HCT116 (cell line): Measurements from ENCODE around the gene MMP10. TPM values are rescaled to one million over a fixed set of nuclear protein-coding genes. Genes with fewer than 3 reads are reported as not detected.

Experiments used
- ATAC-seq: fragments of 200-7000 bp; cut with Tn5 transposase; 2 replicates; pipeline ENCODE4 v1.9.1; 2020; ENCODE audit warnings: mild to moderate bottlenecking, moderate library complexity
- BruUV-seq: library from RNA; stranded (reverse); fragments of 400-500 nt; replicated peaks from 2 replicates; lab custom pipeline; 2021; lab: Mats Ljungman, UMichigan
- CTCF ChIA-PET: fragments of 300-600 bp; sonication (Branson Sonifier 250); formaldehyde crosslinking; loops from one replicate; lab custom pipeline; 2021; ENCODE audit warnings: antibody characterized with exemption; lab: Charles Lee
- POLR2A ChIA-PET: fragments of 300-600, 350-600 bp; sonication (Branson Sonifier 250); formaldehyde crosslinking; loops from one replicate; lab custom pipeline; 2021; ENCODE audit warnings: antibody characterized with exemption; lab: Charles Lee
- RAD21 ChIA-PET, 2 experiments: fragments of 300-600 bp; sonication (Branson Sonifier 250); formaldehyde crosslinking; loops; one replicate each; lab custom pipeline; 2023; ENCODE audit warnings: low total read pairs in 2 of 2; ENCODE audit not compliant: uncharacterized antibody in 2 of 2, unreplicated experiment in 2 of 2, low non-redundant PET in 1 of 2; lab: Charles Lee
- DNase-seq: peaks from one replicate; pipeline ENCODE4 v3.0.0-alpha.2; 2010; ENCODE audit warnings: low read depth, low spot score
- H2AFZ ChIP-seq: fragments of 200-600 bp; shearing (Covaris generic), sonication (generic); 2 replicates; pipeline ENCODE4 v1.6.1; 2017; ENCODE audit warnings: low read depth, mixed run types, mixed read lengths, antibody characterized with exemption, low read length; ENCODE audit not compliant: poor library complexity, severe bottlenecking
- H3K27ac ChIP-seq: 2 replicates; pipeline ENCODE4 v1.5.1; 2012; ENCODE audit warnings: low read depth, low read length
- H3K27me3 ChIP-seq: fragments of 200-600 bp; sonication (generic); 2 replicates; pipeline ENCODE4 v1.6.1; 2016; ENCODE audit warnings: mixed run types, low read length, mixed read lengths; ENCODE audit not compliant: insufficient read depth
- H3K36me3 ChIP-seq, 2 experiments: fragments of 200-500 bp in 1 of 2; fragments of 200-600 bp in 1 of 2; sonication (Bioruptor generic) in 1 of 2; sonication (generic) in 1 of 2; 2 replicates each; pipeline versions ENCODE4 v1.5.1 to v1.6.1; 2014 to 2016; ENCODE audit warnings: low read length in 2 of 2, inconsistent platforms in 1 of 2, mixed read lengths in 1 of 2, mixed run types in 1 of 2; ENCODE audit not compliant: insufficient read depth in 2 of 2, control insufficient read depth in 1 of 2
- H3K4me1 ChIP-seq, 2 experiments: fragments of 200-600 bp in 1 of 2; sonication (generic) in 1 of 2; 2 replicates each; pipeline versions ENCODE4 v1.5.1 to v1.6.1; 2012 to 2017; ENCODE audit warnings: low read length in 2 of 2, inconsistent platforms in 1 of 2, mild to moderate bottlenecking in 1 of 2, mixed read lengths in 1 of 2, mixed run types in 1 of 2, moderate library complexity in 1 of 2; ENCODE audit not compliant: insufficient read depth in 2 of 2, control insufficient read depth in 1 of 2
- H3K4me2 ChIP-seq: fragments of 200-600 bp; sonication (generic); 2 replicates; pipeline ENCODE4 v1.6.1; 2017; ENCODE audit warnings: mixed run types, low read length, mixed read lengths
- H3K4me3 ChIP-seq, 2 experiments: fragments of 200-600 bp in 1 of 2; sonication (generic) in 1 of 2; replicated peaks in 1 of 2; 2 replicates each; pipeline ENCODE4 v1.5.1; 2011 to 2016; ENCODE audit warnings: low read length in 2 of 2, control low read depth in 1 of 2, low read depth in 1 of 2, mild to moderate bottlenecking in 1 of 2, mixed read lengths in 1 of 2, mixed run types in 1 of 2
- H3K79me2 ChIP-seq: fragments of 200-600 bp; sonication (generic); 2 replicates; pipeline ENCODE4 v1.6.1; 2017; ENCODE audit warnings: mild to moderate bottlenecking, mixed run types, low read length, moderate library complexity, mixed read lengths; ENCODE audit not compliant: insufficient read depth
- H3K9ac ChIP-seq: fragments of 200-600 bp; sonication (generic); 2 replicates; pipeline ENCODE4 v1.6.1; 2016; ENCODE audit warnings: low read length, mixed read lengths
- H3K9me2 ChIP-seq: fragments of 200-600 bp; sonication (generic), shearing (Covaris generic); 2 replicates; pipeline ENCODE4 v1.6.1; 2017; ENCODE audit warnings: mixed run types, mild to moderate bottlenecking, moderate library complexity; ENCODE audit not compliant: insufficient read depth
- H3K9me3 ChIP-seq, 2 experiments: fragments of 200-500 bp in 1 of 2; fragments of 200-600 bp in 1 of 2; sonication (Bioruptor generic) in 1 of 2; sonication (generic) in 1 of 2; 2 replicates each; pipeline ENCODE4 v1.6.1; 2014 to 2017; ENCODE audit warnings: low read length in 2 of 2, mixed read lengths in 2 of 2, inconsistent platforms in 1 of 2, low read depth in 1 of 2, mild to moderate bottlenecking in 1 of 2, mixed run types in 1 of 2, moderate library complexity in 1 of 2; ENCODE audit not compliant: control insufficient read depth in 1 of 2, insufficient read depth in 1 of 2
- H4K20me1 ChIP-seq: fragments of 200-600 bp; sonication (generic), shearing (Covaris generic); 2 replicates; pipeline ENCODE4 v1.6.1; 2017; ENCODE audit warnings: mixed run types, mild to moderate bottlenecking, moderate library complexity; ENCODE audit not compliant: insufficient read depth
- CBX3 ChIP-seq: IDR thresholded peaks from 2 replicates; pipeline ENCODE4 v1.6.1; 2012; ENCODE audit warnings: low read depth
- CEBPB ChIP-seq: IDR thresholded peaks from 2 replicates; pipeline ENCODE4 v1.6.1; 2012; ENCODE audit warnings: low read depth
- ELF1 ChIP-seq: IDR thresholded peaks from 2 replicates; pipeline ENCODE4 v1.6.1; 2012; ENCODE audit warnings: low read depth, borderline replicate concordance
- EZH2 ChIP-seq: fragments of 200-600 bp; sonication (generic); IDR thresholded peaks from 2 replicates; pipeline ENCODE4 v1.6.1; 2017; ENCODE audit warnings: antibody characterized with exemption, mixed run types
- EZH2phosphoT487 ChIP-seq: fragments of 200-600 bp; IDR thresholded peaks from 2 replicates; pipeline ENCODE4 v1.6.1; 2018; ENCODE audit warnings: antibody characterized with exemption, borderline replicate concordance
- MAX ChIP-seq: IDR thresholded peaks from 2 replicates; pipeline ENCODE4 v1.6.1; 2012
- POLR2A ChIP-seq: IDR thresholded peaks from 2 replicates; pipeline ENCODE4 v1.7.0; 2011; ENCODE audit warnings: borderline replicate concordance; ENCODE audit not compliant: insufficient read depth, insufficient read length; ENCODE audit errors: extremely low read depth
- POLR2AphosphoS5 ChIP-seq: IDR thresholded peaks from 2 replicates; pipeline ENCODE4 v1.6.1; 2011; ENCODE audit warnings: mild to moderate bottlenecking, low read depth, low read length, moderate library complexity
- RAD21 ChIP-seq: IDR thresholded peaks from 2 replicates; pipeline ENCODE4 v1.6.1; 2012; ENCODE audit warnings: low read depth, mild to moderate bottlenecking
- SIN3A ChIP-seq: IDR thresholded peaks from 2 replicates; pipeline ENCODE4 v1.6.1; 2012; ENCODE audit warnings: low read depth
- TCF7L2 ChIP-seq: IDR thresholded peaks from 2 replicates; pipeline ENCODE4 v1.7.0; 2011; ENCODE audit warnings: borderline replicate concordance, inconsistent platforms; ENCODE audit not compliant: insufficient read depth, insufficient read length; ENCODE audit errors: extremely low read depth
- YY1 ChIP-seq: IDR thresholded peaks from 2 replicates; pipeline ENCODE4 v1.6.1; 2011; ENCODE audit warnings: low read length, low read depth, moderate library complexity, mild to moderate bottlenecking; ENCODE audit not compliant: insufficient replicate concordance; ENCODE audit errors: extremely low read depth
- ZBTB33 ChIP-seq: IDR thresholded peaks from 2 replicates; pipeline ENCODE4 v1.6.1; 2011; ENCODE audit warnings: mild to moderate bottlenecking, low read length, moderate library complexity; ENCODE audit not compliant: insufficient replicate concordance; ENCODE audit errors: extremely low read depth
- ZNF274 ChIP-seq: fragments of 200-500 bp; sonication (Bioruptor generic); IDR thresholded peaks from 2 replicates; pipeline ENCODE4 v1.6.1; 2014; ENCODE audit warnings: mild to moderate bottlenecking, low read depth, low read length, inconsistent platforms
- intact Hi-C: fragments of 100-400 bp; cut with micrococcal nuclease; formaldehyde crosslinking; loops from 2 replicates; pipeline ENCODE4 v1.10.0; 2022
- total RNA-seq: library from RNA; stranded (reverse); gene quantifications from one replicate; pipeline ENCODE4 v1.2.1, GENCODE V29; 2021; ENCODE audit not compliant: unreplicated experiment
- TF ChIP-seq, protein P1 (sequence below): IDR thresholded peaks from 2 replicates; pipeline ENCODE4 v1.6.1; 2012
- TF ChIP-seq, protein P2 (sequence below): IDR thresholded peaks from 2 replicates; pipeline ENCODE4 v1.6.1; 2012; ENCODE audit warnings: low read depth

Gene MMP10
- total RNA-seq, 1 experiment from 2014 or later, result not detected

DNA sequence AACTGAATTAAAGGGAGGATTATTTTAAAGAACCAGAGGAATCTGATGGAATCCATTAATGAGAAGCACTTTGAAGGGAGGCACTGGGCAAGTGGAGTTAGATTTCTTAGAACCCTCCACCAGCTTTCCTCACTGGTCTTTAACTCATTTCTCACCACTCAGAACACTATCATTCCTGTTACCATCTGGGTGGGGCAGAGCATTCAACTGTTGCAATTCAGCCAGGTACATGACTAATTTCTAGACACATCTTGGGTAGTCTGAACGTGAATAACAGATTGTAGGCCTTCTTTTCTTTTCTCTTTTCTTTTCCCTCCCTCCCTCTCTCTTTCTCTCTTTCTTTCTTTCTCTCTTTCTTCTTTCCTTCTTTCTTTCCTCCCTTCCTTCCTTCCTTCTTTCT is 33.1 kb upstream of the MMP10 start:
- Histone ChIP-seq H3K9me2 (no peaks in the 10 kb centered on the region), H3K9ac (no peak overlapping the region), H3K4me1 (peaks cover 0 to 1% of the 10 kb centered on the region in 2 experiments; a peak in 1 of 4 replicates), H3K9me3 (no peaks in the 10 kb centered on the region), H3K36me3 (no peaks in the 10 kb centered on the region), H3K79me2 (no peaks in the 10 kb centered on the region), H2AFZ (no peak overlapping the region), H3K27me3 (no peaks in the 10 kb centered on the region), H3K27ac (no peak overlapping the region), H3K4me3 (no peak overlapping the region), H3K4me2 (no peak overlapping the region), H4K20me1 (no peaks in the 10 kb centered on the region)
- DNase-seq (no peak), ATAC-seq (no peak)
- TF ChIP-seq YY1 (no peak), EZH2 (no peak), POLR2AphosphoS5 (no peak), ZBTB33 (no peak), TCF7L2 (no peak), ZNF274 (no peak), ELF1 (no peak), RAD21 (no peak), MAX (no peak), CEBPB (no peak), CBX3 (no peak), EZH2phosphoT487 (no peak), POLR2A (no peak), SIN3A (no peak)
- TF ChIP-seq, protein P1, sequence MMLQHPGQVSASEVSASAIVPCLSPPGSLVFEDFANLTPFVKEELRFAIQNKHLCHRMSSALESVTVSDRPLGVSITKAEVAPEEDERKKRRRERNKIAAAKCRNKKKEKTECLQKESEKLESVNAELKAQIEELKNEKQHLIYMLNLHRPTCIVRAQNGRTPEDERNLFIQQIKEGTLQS, result no peak
- TF ChIP-seq, protein P2, sequence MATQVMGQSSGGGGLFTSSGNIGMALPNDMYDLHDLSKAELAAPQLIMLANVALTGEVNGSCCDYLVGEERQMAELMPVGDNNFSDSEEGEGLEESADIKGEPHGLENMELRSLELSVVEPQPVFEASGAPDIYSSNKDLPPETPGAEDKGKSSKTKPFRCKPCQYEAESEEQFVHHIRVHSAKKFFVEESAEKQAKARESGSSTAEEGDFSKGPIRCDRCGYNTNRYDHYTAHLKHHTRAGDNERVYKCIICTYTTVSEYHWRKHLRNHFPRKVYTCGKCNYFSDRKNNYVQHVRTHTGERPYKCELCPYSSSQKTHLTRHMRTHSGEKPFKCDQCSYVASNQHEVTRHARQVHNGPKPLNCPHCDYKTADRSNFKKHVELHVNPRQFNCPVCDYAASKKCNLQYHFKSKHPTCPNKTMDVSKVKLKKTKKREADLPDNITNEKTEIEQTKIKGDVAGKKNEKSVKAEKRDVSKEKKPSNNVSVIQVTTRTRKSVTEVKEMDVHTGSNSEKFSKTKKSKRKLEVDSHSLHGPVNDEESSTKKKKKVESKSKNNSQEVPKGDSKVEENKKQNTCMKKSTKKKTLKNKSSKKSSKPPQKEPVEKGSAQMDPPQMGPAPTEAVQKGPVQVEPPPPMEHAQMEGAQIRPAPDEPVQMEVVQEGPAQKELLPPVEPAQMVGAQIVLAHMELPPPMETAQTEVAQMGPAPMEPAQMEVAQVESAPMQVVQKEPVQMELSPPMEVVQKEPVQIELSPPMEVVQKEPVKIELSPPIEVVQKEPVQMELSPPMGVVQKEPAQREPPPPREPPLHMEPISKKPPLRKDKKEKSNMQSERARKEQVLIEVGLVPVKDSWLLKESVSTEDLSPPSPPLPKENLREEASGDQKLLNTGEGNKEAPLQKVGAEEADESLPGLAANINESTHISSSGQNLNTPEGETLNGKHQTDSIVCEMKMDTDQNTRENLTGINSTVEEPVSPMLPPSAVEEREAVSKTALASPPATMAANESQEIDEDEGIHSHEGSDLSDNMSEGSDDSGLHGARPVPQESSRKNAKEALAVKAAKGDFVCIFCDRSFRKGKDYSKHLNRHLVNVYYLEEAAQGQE, result no peak
- intact Hi-C loops, result no loop called here
- RAD21 ChIA-PET, result no interaction called here
- CTCF ChIA-PET, result no interaction called here
- POLR2A ChIA-PET, result no interaction called here
- BruUV-seq, result no TSS peak
